OCI-LY1 (cell line): ENCODE data around the gene EFEMP1.

ENCODE experiments used
- H2AFZ ChIP-seq: fragments of 200-600 bp; sonication (generic), shearing (Covaris generic); 2 replicates; pipeline ENCODE4 v1.6.0; 2014; ENCODE audit warnings: antibody characterized with exemption, mild to moderate bottlenecking, low read length
- H3F3A ChIP-seq: fragments of 200-600 bp; sonication (generic), shearing (Covaris generic); 2 replicates; pipeline ENCODE4 v1.6.0; 2014; ENCODE audit warnings: mild to moderate bottlenecking, antibody characterized with exemption, low read length, moderate library complexity; ENCODE audit not compliant: insufficient read depth
- H3K27ac ChIP-seq: fragments of 200-600 bp; sonication (generic); 2 replicates; pipeline ENCODE4 v1.5.1; 2014; ENCODE audit warnings: low read length, mixed run types, mild to moderate bottlenecking, low read depth; ENCODE audit not compliant: poor library complexity, severe bottlenecking
- H3K27me3 ChIP-seq: fragments of 200-600 bp; sonication (generic); 2 replicates; pipeline ENCODE4 v1.6.0; 2014; ENCODE audit warnings: antibody characterized with exemption, mild to moderate bottlenecking, low read length, moderate library complexity; ENCODE audit not compliant: insufficient read depth
- H3K36me3 ChIP-seq: fragments of 200-600 bp; sonication (generic); 2 replicates; pipeline ENCODE4 v1.6.1; 2014; ENCODE audit warnings: mild to moderate bottlenecking, antibody characterized with exemption, low read length, moderate library complexity, mixed read lengths; ENCODE audit not compliant: insufficient read depth
- H3K4me1 ChIP-seq: fragments of 200-600 bp; sonication (generic); 2 replicates; pipeline ENCODE4 v1.5.1; 2014; ENCODE audit warnings: mild to moderate bottlenecking, low read length, moderate library complexity; ENCODE audit not compliant: insufficient read depth, severe bottlenecking
- H3K4me2 ChIP-seq: fragments of 200-600 bp; sonication (generic), shearing (Covaris generic); 2 replicates; pipeline ENCODE4 v1.6.1; 2014; ENCODE audit warnings: low read length
- H3K4me3 ChIP-seq: fragments of 200-600 bp; sonication (generic); 2 replicates; pipeline ENCODE4 v1.5.1; 2014; ENCODE audit warnings: low read length, low read depth, mild to moderate bottlenecking, mixed read lengths; ENCODE audit not compliant: poor library complexity, severe bottlenecking
- H3K79me2 ChIP-seq: fragments of 200-600 bp; shearing (Covaris generic); 2 replicates; pipeline ENCODE4 v1.6.1; 2016; ENCODE audit warnings: mixed run types, low read length, mixed read lengths; ENCODE audit not compliant: insufficient read depth
- H3K9ac ChIP-seq: fragments of 200-600 bp; sonication (generic), shearing (Covaris generic); 2 replicates; pipeline ENCODE4 v1.6.1; 2014; ENCODE audit warnings: mild to moderate bottlenecking, low read length, mixed read lengths
- H3K9me2 ChIP-seq: fragments of 200-600 bp; sonication (generic), shearing (Covaris generic); 2 replicates; pipeline ENCODE4 v1.6.1; 2014; ENCODE audit warnings: low read depth, mild to moderate bottlenecking, low read length, mixed read lengths
- H3K9me3 ChIP-seq: fragments of 200-600 bp; shearing (Covaris generic); 2 replicates; pipeline ENCODE4 v1.6.1; 2014; ENCODE audit warnings: low read length, mixed read lengths
- H4K20me1 ChIP-seq: fragments of 200-600 bp; sonication (generic), shearing (Covaris generic); 2 replicates; pipeline ENCODE4 v1.6.0; 2016; ENCODE audit warnings: mild to moderate bottlenecking, low read length; ENCODE audit not compliant: insufficient read depth
- CTCF ChIP-seq: fragments of 200-600 bp; sonication (generic), shearing (Covaris generic); IDR thresholded peaks from 2 replicates; pipeline ENCODE4 v1.5.1; 2017; ENCODE audit warnings: mild to moderate bottlenecking, antibody characterized with exemption, low read length, moderate library complexity, mixed read lengths
- EZH2 ChIP-seq: fragments of 200-600 bp; sonication (generic), shearing (Covaris generic); IDR thresholded peaks from 2 replicates; pipeline ENCODE4 v1.8.0; 2017; ENCODE audit warnings: borderline replicate concordance, mixed run types, mild to moderate bottlenecking, antibody characterized with exemption, low read length, moderate library complexity, mixed read lengths

Gene EFEMP1

DNA sequence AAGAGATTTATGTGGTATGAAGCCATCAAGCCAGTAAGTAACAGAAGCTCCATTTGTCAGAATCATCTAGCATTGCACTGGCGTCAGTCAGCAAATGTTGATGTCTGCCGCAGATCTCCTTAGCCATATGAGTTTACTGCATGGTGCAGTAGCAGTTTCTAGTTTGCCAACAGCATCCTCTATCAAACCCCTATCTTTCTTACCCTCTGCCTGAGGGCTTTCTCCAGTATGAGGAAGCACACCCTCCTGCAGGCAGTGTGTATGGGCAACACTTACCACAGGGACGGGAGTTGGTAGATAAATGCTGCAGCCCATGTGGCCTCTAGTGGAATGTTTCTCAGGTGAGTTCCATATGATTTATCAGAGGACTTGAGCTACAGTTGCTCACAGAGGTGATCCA, 63.7 kb downstream of the EFEMP1 start:
- no peaks in the 10 kb centered on the region for H3K9me3 ChIP-seq
- no peaks in the 10 kb centered on the region for H3K36me3 ChIP-seq
- H3K9ac ChIP-seq: no peak overlapping the region
- no peaks in the 10 kb centered on the region for H3K4me1 ChIP-seq
- H3K27me3 ChIP-seq: no peaks in the 10 kb centered on the region; the same call in 1 of the 2 replicates
- H3K4me3 ChIP-seq: no peak overlapping the region
- H3K79me2 ChIP-seq: no peaks in the 10 kb centered on the region
- no peaks in the 10 kb centered on the region for H3F3A ChIP-seq
- H3K27ac ChIP-seq: no peak overlapping the region
- H3K4me2 ChIP-seq: no peak overlapping the region
- TF ChIP-seq EZH2 (no peak), CTCF (no peak)
- no peak overlapping the region for H2AFZ ChIP-seq
- no peaks in the 10 kb centered on the region for H3K9me2 ChIP-seq
- no peaks in the 10 kb centered on the region for H4K20me1 ChIP-seq

- H3K36me3 ChIP-seq: no peaks in the 10 kb centered on the region
- H2AFZ ChIP-seq: no peak overlapping the region
- no peak overlapping the region for H3K4me3 ChIP-seq
- no peak overlapping the region for H3K4me2 ChIP-seq
- H3K9ac ChIP-seq: no peak overlapping the region
- no peaks in the 10 kb centered on the region for H3K27me3 ChIP-seq
- no peak overlapping the region for H3K27ac ChIP-seq
- H4K20me1 ChIP-seq: no peaks in the 10 kb centered on the region
- no peaks in the 10 kb centered on the region for H3K4me1 ChIP-seq
- H3K79me2 ChIP-seq: no peaks in the 10 kb centered on the region
- no peak for TF ChIP-seq CTCF
- TF ChIP-seq EZH2: no peak
- no peaks in the 10 kb centered on the region for H3K9me3 ChIP-seq
- no peaks in the 10 kb centered on the region for H3K9me2 ChIP-seq
- H3F3A ChIP-seq: no peaks in the 10 kb centered on the region
Observed at GRCh38 chr2:55857766-55858165, 65.8 kb downstream of the EFEMP1 start.

DNA sequence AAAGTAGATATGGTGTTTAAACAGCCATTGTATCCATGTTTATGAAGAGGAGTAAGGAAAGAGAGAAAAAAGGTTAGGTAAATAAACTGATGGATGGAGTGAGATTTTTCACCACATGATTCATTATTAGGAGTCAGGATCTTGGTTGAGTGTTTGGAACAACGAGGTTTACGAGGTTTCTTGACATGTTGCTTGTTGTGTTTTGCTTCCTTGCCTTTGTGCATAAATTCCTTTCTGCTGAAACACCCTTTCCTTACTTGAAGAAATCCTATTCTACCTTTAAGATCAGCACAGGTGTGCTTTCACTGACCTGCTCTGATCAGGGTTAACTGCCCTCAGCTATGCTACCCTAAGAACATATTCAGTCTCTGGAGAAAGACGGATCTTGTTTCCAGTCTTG, 66.6 kb downstream of the EFEMP1 start:
- Histone ChIP-seq H4K20me1 (no peaks in the 10 kb centered on the region), H3K9ac (no peak overlapping the region), H3F3A (no peaks in the 10 kb centered on the region), H3K27me3 (no peaks in the 10 kb centered on the region), H3K27ac (no peak overlapping the region), H3K4me2 (no peak overlapping the region), H3K4me1 (no peaks in the 10 kb centered on the region), H2AFZ (no peak overlapping the region), H3K9me3 (no peaks in the 10 kb centered on the region), H3K79me2 (no peaks in the 10 kb centered on the region), H3K36me3 (no peaks in the 10 kb centered on the region), H3K4me3 (no peak overlapping the region), H3K9me2 (no peaks in the 10 kb centered on the region)
- TF ChIP-seq EZH2 (no peak), CTCF (no peak)
